ENCODE measurements around the gene ACKR4.

DNA sequence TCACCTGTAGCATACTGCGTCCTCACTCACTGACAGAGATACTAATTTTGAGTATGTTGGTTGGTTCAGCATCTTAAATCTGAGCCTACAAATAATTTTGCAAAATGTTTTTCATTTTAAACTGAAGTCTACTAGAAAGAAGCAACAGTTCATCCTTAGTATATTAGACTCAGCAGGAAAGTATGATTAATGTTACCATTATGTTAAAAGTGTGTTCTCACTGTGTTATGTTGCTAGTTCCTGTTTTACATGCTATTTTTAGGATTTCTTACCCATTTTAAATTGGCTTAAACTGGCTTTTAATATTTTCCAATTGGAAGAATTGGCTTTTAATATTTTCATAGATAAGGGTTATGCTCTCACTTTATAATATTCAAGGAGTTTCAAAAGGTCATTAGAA is 25.7 kb downstream of the ACKR4 start:
- TF ChIP-seq, protein P1, sequence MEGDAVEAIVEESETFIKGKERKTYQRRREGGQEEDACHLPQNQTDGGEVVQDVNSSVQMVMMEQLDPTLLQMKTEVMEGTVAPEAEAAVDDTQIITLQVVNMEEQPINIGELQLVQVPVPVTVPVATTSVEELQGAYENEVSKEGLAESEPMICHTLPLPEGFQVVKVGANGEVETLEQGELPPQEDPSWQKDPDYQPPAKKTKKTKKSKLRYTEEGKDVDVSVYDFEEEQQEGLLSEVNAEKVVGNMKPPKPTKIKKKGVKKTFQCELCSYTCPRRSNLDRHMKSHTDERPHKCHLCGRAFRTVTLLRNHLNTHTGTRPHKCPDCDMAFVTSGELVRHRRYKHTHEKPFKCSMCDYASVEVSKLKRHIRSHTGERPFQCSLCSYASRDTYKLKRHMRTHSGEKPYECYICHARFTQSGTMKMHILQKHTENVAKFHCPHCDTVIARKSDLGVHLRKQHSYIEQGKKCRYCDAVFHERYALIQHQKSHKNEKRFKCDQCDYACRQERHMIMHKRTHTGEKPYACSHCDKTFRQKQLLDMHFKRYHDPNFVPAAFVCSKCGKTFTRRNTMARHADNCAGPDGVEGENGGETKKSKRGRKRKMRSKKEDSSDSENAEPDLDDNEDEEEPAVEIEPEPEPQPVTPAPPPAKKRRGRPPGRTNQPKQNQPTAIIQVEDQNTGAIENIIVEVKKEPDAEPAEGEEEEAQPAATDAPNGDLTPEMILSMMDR (IDR thresholded peaks at IDR 0.05; ENCODE audit: borderline replicate concordance, extremely low read depth, low read length, poor library complexity, severe bottlenecking): no peak
- no peak for TF ChIP-seq EZH2 (IDR thresholded peaks at IDR 0.05; ENCODE audit: borderline replicate concordance, low read depth, low read length, severe bottlenecking)

Data from DND-41 (cell line).